H1 (cell line): ENCODE data around the gene GMPR2.

Experiments used
- EGR1 ChIP-seq: IDR thresholded peaks from 2 replicates; pipeline ENCODE4 v1.6.1; 2011; ENCODE audit warnings: low read depth, low read length, borderline replicate concordance
- EZH2 ChIP-seq: fragments of 200-600 bp; sonication (generic); IDR thresholded peaks from 2 replicates; pipeline ENCODE4 v1.7.1; 2012; ENCODE audit warnings: low read depth, mild to moderate bottlenecking, moderate library complexity, low read length, inconsistent platforms; ENCODE audit not compliant: severe bottlenecking
- GABPA ChIP-seq: IDR thresholded peaks from 2 replicates; pipeline ENCODE4 v1.6.1; 2011; ENCODE audit warnings: mild to moderate bottlenecking, low read length, moderate library complexity, borderline replicate concordance; ENCODE audit not compliant: insufficient read depth
- HDAC2 ChIP-seq, 2 experiments: fragments of 300-600 bp in 1 of 2; sonication (generic) in 1 of 2; IDR thresholded peaks; 2 replicates each; pipeline ENCODE4 v1.6.1; 2011 to 2012; ENCODE audit warnings: low read depth in 2 of 2, low read length in 2 of 2, mild to moderate bottlenecking in 2 of 2, moderate library complexity in 2 of 2, borderline replicate concordance in 1 of 2, inconsistent platforms in 1 of 2
- JUN ChIP-seq: IDR thresholded peaks from 2 replicates; pipeline ENCODE4 v1.6.1; 2011; ENCODE audit warnings: low read depth, mild to moderate bottlenecking, improper control_type of control experiment, low read length
- NRF1 ChIP-seq: IDR thresholded peaks from 2 replicates; pipeline ENCODE4 v1.6.1; 2011; ENCODE audit warnings: mild to moderate bottlenecking, low read depth, low read length, improper control_type of control experiment
- POLR2A ChIP-seq, 2 experiments: IDR thresholded peaks; 1 replicate in 1 of 2; 2 replicates in 1 of 2; pipeline ENCODE4 v1.6.1; 2011; ENCODE audit warnings: low read depth in 2 of 2, low read length in 2 of 2, mild to moderate bottlenecking in 2 of 2; ENCODE audit errors: control extremely low read depth in 1 of 2
- POLR2AphosphoS5 ChIP-seq: IDR thresholded peaks from 2 replicates; pipeline ENCODE4 v1.6.1; 2011; ENCODE audit warnings: low read depth, low read length
- YY1 ChIP-seq: IDR thresholded peaks from 2 replicates; pipeline ENCODE4 v1.6.1; 2011; ENCODE audit warnings: low read depth, mild to moderate bottlenecking, low read length
- ZNF274 ChIP-seq: IDR thresholded peaks from 2 replicates; pipeline ENCODE4 v1.7.0; 2012; ENCODE audit warnings: low read length, borderline replicate concordance; ENCODE audit errors: extremely low read depth
- TF ChIP-seq, protein P1 (sequence below), 3 experiments: IDR thresholded peaks; 1 replicate in 2 of 3; 2 replicates in 1 of 3; pipeline versions ENCODE4 v1.5.1 to v1.6.1; 2011; ENCODE audit warnings: low read length in 3 of 3, mild to moderate bottlenecking in 3 of 3, inconsistent platforms in 2 of 3, low read depth in 1 of 3, moderate library complexity in 1 of 3; ENCODE audit not compliant: insufficient read depth in 1 of 3; ENCODE audit errors: control extremely low read depth in 1 of 3
- TF ChIP-seq, protein P2 (sequence below): IDR thresholded peaks from 2 replicates; pipeline ENCODE4 v1.6.1; 2012; ENCODE audit warnings: inconsistent platforms

GRCh38 chr14:24189460-24189859, 43.3 kb upstream of the GMPR2 start:
- no peak for TF ChIP-seq POLR2AphosphoS5
- TF ChIP-seq, protein P1, sequence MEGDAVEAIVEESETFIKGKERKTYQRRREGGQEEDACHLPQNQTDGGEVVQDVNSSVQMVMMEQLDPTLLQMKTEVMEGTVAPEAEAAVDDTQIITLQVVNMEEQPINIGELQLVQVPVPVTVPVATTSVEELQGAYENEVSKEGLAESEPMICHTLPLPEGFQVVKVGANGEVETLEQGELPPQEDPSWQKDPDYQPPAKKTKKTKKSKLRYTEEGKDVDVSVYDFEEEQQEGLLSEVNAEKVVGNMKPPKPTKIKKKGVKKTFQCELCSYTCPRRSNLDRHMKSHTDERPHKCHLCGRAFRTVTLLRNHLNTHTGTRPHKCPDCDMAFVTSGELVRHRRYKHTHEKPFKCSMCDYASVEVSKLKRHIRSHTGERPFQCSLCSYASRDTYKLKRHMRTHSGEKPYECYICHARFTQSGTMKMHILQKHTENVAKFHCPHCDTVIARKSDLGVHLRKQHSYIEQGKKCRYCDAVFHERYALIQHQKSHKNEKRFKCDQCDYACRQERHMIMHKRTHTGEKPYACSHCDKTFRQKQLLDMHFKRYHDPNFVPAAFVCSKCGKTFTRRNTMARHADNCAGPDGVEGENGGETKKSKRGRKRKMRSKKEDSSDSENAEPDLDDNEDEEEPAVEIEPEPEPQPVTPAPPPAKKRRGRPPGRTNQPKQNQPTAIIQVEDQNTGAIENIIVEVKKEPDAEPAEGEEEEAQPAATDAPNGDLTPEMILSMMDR (IDR thresholded peaks at IDR 0.05; ENCODE audit: control extremely low read depth in 1 of 3, insufficient read depth in 1 of 3, low read depth in 1 of 3, low read length in 3 of 3), result no peak
- TF ChIP-seq POLR2A (IDR thresholded peaks at IDR 0.05; ENCODE audit: control extremely low read depth in 1 of 2, low read depth in 2 of 2, low read length in 2 of 2), result no peak
- no peak for TF ChIP-seq EZH2
- no peak for TF ChIP-seq EGR1
- no peak for TF ChIP-seq YY1
- no peak for TF ChIP-seq HDAC2 (IDR thresholded peaks at IDR 0.05; ENCODE audit: borderline replicate concordance in 1 of 2, low read depth in 2 of 2, low read length in 2 of 2)
- no peak for TF ChIP-seq JUN
- TF ChIP-seq, protein P2, sequence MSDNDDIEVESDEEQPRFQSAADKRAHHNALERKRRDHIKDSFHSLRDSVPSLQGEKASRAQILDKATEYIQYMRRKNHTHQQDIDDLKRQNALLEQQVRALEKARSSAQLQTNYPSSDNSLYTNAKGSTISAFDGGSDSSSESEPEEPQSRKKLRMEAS, result no peak
- TF ChIP-seq ZNF274, result no peak
- TF ChIP-seq GABPA, result no peak
- TF ChIP-seq NRF1, result no peak
